Measurements from ENCODE around the gene ISG20.
A peak's percentile ranks its signal among the peaks of the same experiment; 100 is the strongest.

Gene ISG20
- 21.3 to 131 (median 79.1) reads per million in 3 experiments for total RNA-seq

- DNase-seq = peak; percentile 99
Observed at GRCh38 chr15:88638626-88639372, at the start of gene ISG20. TSS of gene ISG20 (plus strand) at chr15:88639016. CDS start at chr15:88639367, 351 bp downstream.

- no peak for DNase-seq
Observed at GRCh38 chr15:88590759-88591158, 48.1 kb upstream of the ISG20 start.

DNA sequence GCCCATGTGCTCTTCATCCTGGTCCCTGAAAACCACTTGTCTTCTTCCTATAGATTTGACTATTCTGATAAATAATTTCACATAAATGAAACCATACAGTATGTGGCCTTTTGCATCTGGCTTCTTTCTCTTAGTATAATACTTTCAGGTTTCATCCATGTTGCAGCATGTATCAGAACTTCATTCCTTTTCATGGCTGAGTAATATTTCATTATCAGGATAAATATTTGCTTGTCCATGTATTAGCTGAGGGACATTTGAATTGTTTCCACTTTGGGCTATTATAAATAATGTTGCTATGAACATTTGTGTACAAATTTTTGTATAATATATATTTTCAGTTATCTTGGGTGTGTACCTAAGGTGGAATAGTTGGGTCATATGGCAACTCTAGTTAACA, 47.4 kb upstream of the ISG20 start:
- DNase-seq = no peak

DNA sequence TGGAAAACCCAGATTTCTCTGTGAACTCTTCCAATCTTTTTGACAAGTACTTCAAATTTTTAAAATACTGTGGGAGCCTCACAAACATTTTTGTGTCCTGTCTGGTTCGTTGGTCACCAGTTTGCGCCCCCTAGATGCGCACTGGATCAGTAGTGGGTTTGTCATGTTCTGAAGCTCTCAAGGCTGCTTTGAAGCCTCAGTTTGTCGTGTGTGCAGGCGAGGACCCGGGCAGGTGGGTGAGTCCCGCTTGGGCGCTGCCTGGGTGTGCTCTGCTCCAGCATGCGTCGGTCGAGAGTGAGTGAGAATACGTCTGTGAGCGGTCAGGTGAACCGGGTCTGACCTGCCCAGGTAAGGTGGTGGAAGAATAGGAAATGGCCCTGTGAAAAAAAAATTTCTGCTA, 34.9 kb upstream of the ISG20 start:
- DNase-seq = no peak

DNA sequence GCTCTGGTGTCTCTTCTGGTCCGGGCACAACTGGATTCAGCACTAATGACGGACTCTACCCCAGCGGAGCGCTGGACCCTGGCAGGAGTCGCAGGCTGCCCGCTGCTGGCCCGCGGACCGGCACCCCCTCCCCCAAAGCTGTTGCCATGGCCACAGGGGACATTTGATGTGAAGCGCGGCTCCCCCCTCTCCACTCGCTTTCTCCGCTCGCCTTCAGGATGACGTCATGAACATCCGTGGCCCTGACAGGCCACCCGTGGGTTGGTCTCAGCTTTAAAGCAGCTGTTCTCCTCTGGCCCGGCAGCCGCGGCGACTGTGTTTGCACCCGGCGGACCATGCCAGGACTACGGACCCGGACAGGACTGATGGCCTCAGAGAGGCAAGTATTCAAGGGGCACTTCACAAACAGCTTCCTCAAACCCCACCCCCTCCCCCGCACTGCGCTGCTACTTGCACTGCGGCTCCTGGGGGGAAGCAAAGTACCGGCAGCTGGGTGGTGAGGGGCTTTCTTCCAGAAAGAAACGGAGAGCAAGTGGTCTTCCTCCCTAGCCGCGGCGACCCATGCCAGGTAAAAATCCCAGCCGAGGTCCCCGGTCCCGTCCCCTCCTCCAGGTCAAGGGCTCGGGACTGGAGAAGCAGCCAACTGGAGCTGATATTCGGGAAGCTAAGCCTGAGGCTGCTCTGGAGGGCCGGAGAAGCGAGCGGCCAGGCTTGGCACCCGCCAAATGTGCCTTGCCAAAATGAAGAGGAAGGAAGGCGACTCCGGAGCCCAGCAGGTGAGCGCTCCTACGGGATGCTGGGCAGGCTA, 34.2 kb upstream of the ISG20 start:
- DNase-seq = no peak

- peak; percentile 27 for DNase-seq
Observed at GRCh38 chr15:88605189-88606069, 33.4 kb upstream of the ISG20 start.

DNA sequence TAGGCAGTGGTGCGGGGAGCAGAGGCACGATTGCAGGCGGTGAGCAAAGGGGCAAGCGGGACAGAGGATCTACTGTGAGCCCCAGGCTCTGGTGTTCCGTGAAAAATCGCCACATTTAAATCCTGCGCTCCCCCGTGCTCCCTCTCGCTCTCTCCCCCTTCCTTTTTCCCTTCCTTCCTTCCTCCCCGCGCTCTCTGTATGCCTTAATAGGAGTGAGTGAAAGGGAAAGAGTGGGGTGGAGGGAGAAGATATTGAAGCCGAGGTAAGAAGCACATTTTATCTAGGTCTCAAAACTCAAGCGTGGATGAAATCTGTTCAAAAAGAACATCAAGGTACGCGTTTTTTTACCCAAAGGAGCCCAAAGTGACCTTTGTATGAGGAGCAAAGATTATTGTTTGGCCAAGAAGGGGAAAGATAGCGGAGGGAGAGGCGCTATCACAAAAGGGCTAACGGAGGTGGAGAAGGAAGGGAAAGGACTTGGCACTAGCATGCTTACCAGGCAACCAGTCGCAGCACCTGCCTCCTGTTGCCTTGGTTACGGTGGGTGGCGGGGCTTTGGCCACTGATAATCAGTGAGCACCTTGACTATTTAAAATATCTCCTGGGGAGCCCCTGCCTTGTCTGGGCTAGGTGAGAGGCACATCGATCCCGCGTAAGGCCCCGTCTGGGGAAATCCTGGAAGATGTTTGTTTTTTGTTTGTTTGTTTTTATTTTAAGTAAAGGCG, 32.6 kb upstream of the ISG20 start:
- DNase-seq = no peak

- no peak for DNase-seq
Observed at GRCh38 chr15:88607951-88608350, 30.9 kb upstream of the ISG20 start.

GRCh38 chr15:88608607-88609181, 30.1 kb upstream of the ISG20 start:
- DNase-seq = no peak

DNA sequence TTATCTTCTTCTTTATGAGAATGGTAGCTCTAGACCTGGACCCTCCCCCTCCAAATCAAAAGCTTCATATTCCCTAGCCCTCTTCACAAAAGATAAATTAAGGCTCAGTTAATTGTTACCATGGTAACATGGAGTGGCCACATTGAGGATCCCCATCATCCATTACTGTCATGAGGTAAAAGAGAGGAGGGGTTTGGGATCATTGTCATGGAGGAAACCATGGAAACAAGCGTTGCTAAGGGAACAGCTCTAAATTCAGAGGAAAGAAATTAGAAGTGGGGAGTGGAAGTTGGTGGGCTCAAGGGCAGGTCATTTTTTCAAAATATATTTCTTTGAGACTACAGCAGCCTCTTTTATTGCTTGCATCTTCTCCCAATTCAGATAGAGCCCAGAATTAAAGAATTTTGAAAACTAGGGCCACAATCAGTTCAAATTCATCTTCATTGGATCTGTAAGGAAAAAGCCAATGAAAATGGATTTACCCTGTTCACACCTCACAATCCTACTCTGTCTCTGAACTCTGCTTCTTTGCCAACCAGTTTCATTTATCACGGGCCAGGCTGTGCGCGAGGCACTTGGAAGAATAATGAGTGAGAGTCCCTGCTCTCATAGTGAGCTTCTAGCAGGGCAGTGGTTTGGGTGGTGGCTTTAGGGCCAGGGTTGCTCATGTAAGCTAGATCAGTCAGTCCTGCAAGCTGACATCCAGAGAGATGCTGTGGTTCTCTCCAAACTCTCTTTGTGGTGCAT, 29.3 kb upstream of the ISG20 start:
- DNase-seq = no peak

DNA sequence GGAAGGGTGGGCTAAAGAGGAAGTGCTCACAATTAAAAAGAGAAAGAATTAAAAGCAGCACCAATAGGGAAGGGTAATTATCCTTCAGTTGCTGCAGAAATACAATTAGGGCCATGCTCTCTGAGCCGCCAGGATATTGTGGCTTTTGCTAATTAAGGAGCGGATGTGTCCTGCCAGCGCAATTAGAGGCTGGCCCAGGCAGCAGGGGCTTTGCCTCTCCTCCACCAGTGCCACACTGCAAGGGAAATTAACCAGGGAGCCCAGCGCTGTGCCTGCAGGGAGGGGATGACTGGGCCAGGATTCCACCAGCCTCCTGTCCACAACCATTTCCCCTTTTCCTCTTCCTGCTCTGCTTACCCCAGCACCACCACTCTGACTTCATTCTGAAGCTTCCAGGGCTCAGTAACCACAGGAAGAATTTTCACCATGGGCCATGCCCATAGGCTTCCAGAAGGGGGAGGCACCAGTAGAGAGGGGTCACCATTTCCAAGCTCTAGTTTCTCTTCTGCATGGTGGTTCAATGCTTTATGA, 28.1 kb upstream of the ISG20 start:
- no peak for DNase-seq

GRCh38 chr15:88612186-88612796, 26.5 kb upstream of the ISG20 start:
- no peak for DNase-seq

DNA sequence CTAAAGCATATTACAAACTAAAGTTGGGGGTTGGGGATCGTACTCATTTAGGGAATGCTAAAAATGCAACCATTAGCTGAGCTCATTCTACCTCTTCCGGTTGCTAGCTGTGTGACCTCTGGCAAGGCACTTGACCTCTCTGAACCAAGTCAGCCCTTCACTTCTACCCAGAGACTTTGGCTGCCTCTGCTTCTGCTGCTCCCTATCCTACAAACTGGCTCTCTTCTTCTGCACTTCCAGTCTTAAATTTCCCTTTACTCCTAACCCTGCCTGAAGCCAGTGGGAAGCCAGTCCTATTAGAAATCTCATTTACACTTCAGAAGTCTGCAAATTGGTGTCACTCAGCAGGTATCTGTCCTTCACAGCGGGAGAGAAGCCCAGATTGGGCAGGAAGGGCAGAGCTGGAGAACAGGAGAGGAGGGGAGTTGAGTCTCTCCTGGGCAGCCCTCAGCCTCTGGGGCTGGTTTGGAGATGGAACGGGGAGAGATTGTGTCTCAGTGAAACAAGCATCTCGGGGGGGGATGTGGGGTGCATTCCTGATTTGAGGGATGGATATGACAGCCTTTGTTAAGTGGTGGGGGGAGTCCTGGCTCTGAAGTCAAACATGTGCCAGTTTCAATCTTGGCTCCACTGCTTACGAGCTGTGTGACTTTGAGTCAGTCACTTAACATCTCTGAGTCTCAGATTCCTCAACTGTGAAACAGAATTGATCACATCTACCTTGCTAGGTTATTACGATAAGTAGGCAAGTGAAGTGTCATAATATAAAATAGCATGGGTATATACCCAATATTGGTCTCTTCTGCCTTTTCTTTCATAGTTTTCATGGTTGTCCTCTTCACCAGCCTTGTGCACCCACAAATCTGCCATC, 25.5 kb upstream of the ISG20 start:
- DNase-seq = no peak

- DNase-seq = no peak
Observed at GRCh38 chr15:88615303-88616107, 23.3 kb upstream of the ISG20 start.

DNA sequence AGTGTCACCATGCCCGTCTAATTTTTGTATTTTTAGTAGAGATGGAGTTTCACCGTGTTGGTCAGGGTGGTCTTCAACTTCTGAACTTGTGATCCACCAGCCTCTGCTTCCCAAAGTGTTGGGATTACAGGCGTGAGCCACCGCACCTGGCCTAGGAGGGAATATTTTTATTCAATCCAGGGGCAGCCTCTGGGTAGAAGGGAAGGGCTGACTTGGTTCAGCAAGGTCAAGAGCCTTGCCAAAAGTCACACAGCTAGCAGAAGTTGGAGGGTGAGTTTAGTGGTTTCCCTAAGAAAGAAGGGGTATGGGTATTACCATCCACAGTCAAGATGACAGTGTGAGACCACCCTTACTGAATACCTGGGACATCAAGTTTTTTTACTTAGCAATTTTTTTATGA, 22.6 kb upstream of the ISG20 start:
- no peak for DNase-seq

DNA sequence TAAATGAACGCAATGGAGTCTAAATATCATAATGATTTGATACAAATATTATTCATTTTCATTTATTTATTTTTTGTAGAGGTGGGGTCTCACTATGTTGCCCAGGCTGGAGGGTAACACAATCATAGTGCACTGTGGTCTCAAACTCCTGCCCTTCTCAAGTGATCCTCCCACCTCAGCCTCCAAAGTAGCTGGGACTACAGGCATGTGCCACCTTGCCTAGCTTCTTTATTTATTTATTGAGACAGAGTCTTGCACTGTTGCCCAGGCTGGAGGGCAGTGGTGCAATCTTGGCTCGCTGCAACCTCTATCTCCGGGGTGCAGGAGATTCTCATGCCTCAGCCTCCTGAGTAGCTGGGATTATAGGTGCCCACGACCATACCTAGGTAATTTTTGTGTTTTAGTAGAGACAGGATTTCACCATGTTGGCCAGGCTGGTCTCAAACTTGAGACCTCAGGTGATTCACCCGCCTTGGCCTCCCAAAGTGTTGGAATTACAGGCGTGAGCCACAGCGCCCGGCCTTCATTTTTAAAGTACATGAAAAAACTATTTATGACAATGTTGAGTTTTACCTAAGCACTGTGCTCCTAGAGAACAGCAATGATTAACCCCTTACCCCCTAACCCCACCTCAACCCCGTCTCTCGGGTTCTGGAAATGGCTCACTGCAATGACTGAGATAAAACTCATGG, 21.6 kb upstream of the ISG20 start:
- no peak for DNase-seq

GRCh38 chr15:88617790-88618189, 21.0 kb upstream of the ISG20 start:
- no peak for DNase-seq

- DNase-seq = no peak
Observed at GRCh38 chr15:88618686-88619085, 20.1 kb upstream of the ISG20 start.

Measured in central memory CD4-positive, alpha-beta T cell (primary cell).